Mesenchymal stem cell (in vitro differentiated cells and primary cell): ENCODE results near the gene KLF11.
A peak's percentile ranks its signal among the peaks of the same experiment; 100 is the strongest.

ENCODE experiments used
- DNase-seq: peaks from one replicate; pipeline ENCODE4 v3.0.0-alpha.2; 2013
- H2AFZ ChIP-seq: one replicate; pipeline ENCODE4 v1.6.1; 2013; ENCODE audit warnings: low read depth, mild to moderate bottlenecking, control low read depth, inconsistent platforms, low read length, moderate library complexity
- H2AK5ac ChIP-seq: 2 replicates; pipeline ENCODE4 v1.6.1; 2013; ENCODE audit warnings: low read length, moderate library complexity, mild to moderate bottlenecking, inconsistent platforms; ENCODE audit not compliant: severe bottlenecking
- H2BK120ac ChIP-seq: one replicate; pipeline ENCODE4 v1.6.1; 2013; ENCODE audit warnings: low read depth, mild to moderate bottlenecking, inconsistent platforms, low read length, moderate library complexity
- H2BK12ac ChIP-seq, 2 experiments: one replicate each; pipeline ENCODE4 v1.6.1; 2013; ENCODE audit warnings: inconsistent platforms in 2 of 2, low read length in 2 of 2, mild to moderate bottlenecking in 2 of 2, moderate library complexity in 2 of 2, control low read depth in 1 of 2
- H2BK15ac ChIP-seq: one replicate; pipeline ENCODE4 v1.6.1; 2013; ENCODE audit warnings: mild to moderate bottlenecking, low read depth, inconsistent platforms; ENCODE audit not compliant: poor library complexity, severe bottlenecking
- H2BK5ac ChIP-seq: 2 replicates; pipeline ENCODE4 v1.6.1; 2013; ENCODE audit warnings: low read depth, mild to moderate bottlenecking, low read length, control low read depth, inconsistent platforms; ENCODE audit not compliant: poor library complexity, severe bottlenecking
- H3K14ac ChIP-seq, 2 experiments: one replicate each; pipeline ENCODE4 v1.6.1; 2013; ENCODE audit warnings: inconsistent platforms in 2 of 2, low read length in 2 of 2, control low read depth in 1 of 2, mild to moderate bottlenecking in 1 of 2, moderate library complexity in 1 of 2
- H3K18ac ChIP-seq, 2 experiments: one replicate each; pipeline ENCODE4 v1.6.1; 2013; ENCODE audit warnings: inconsistent platforms in 2 of 2, low read length in 2 of 2, control low read depth in 1 of 2, low read depth in 1 of 2, mild to moderate bottlenecking in 1 of 2
- H3K23ac ChIP-seq, 2 experiments: one replicate each; pipeline ENCODE4 v1.6.1; 2013; ENCODE audit warnings: inconsistent platforms in 2 of 2, low read length in 2 of 2, mild to moderate bottlenecking in 2 of 2, moderate library complexity in 2 of 2, control low read depth in 1 of 2
- H3K27ac ChIP-seq: 2 replicates; pipeline ENCODE4 v1.5.1; 2013; ENCODE audit warnings: mild to moderate bottlenecking, moderate library complexity, low read length, control low read depth, inconsistent platforms; ENCODE audit not compliant: poor library complexity, severe bottlenecking
- H3K27me3 ChIP-seq, 2 experiments: 2 replicates each; pipeline versions ENCODE4 v1.6.1 to v1.7.0; 2013; ENCODE audit warnings: low read length in 2 of 2, mild to moderate bottlenecking in 2 of 2, moderate library complexity in 2 of 2, control low read depth in 1 of 2, inconsistent platforms in 1 of 2; ENCODE audit not compliant: control insufficient read depth in 1 of 2, insufficient read depth in 1 of 2
- H3K36me3 ChIP-seq, 2 experiments: 2 replicates each; pipeline versions ENCODE4 v1.6.1 to v1.7.0; 2013; ENCODE audit warnings: low read length in 2 of 2, control low read depth in 1 of 2, inconsistent platforms in 1 of 2, low read depth in 1 of 2, mild to moderate bottlenecking in 1 of 2; ENCODE audit not compliant: insufficient read depth in 2 of 2, control insufficient read depth in 1 of 2
- H3K4ac ChIP-seq, 2 experiments: one replicate each; pipeline ENCODE4 v1.6.1; 2013; ENCODE audit warnings: inconsistent platforms in 2 of 2, low read length in 2 of 2, mild to moderate bottlenecking in 2 of 2, moderate library complexity in 2 of 2, control low read depth in 1 of 2, low read depth in 1 of 2
- H3K4me1 ChIP-seq: 2 replicates; pipeline ENCODE4 v1.6.1; 2013; ENCODE audit warnings: low read depth, low read length, control low read depth; ENCODE audit not compliant: control insufficient read depth, insufficient read depth
- H3K4me2 ChIP-seq: 2 replicates; pipeline ENCODE4 v1.6.1; 2013; ENCODE audit warnings: low read length, mild to moderate bottlenecking, inconsistent platforms; ENCODE audit not compliant: poor library complexity, severe bottlenecking
- H3K4me3 ChIP-seq, 2 experiments: 2 replicates each; pipeline versions ENCODE4 v1.5.1 to v1.7.0; 2013; ENCODE audit warnings: low read length in 2 of 2, mild to moderate bottlenecking in 2 of 2, control low read depth in 1 of 2, low read depth in 1 of 2; ENCODE audit not compliant: insufficient read depth in 1 of 2
- H3K79me1 ChIP-seq: replicated peaks from 2 replicates; pipeline ENCODE4 v1.6.1; 2013; ENCODE audit warnings: mild to moderate bottlenecking, control low read depth, low read length, inconsistent platforms; ENCODE audit not compliant: poor library complexity, severe bottlenecking
- H3K9ac ChIP-seq: 2 replicates; pipeline ENCODE4 v1.7.0; 2013; ENCODE audit warnings: mild to moderate bottlenecking, low read length, moderate library complexity
- H3K9me3 ChIP-seq: 2 replicates; pipeline ENCODE4 v1.7.0; 2013; ENCODE audit warnings: mild to moderate bottlenecking, low read length; ENCODE audit not compliant: control insufficient read depth
- H4K8ac ChIP-seq: one replicate; pipeline ENCODE4 v1.6.1; 2013; ENCODE audit warnings: inconsistent platforms, mild to moderate bottlenecking, low read length, moderate library complexity
- H4K91ac ChIP-seq: one replicate; pipeline ENCODE4 v1.6.1; 2013; ENCODE audit warnings: mild to moderate bottlenecking, low read length, inconsistent platforms
- WGBS: methylation state at CpG from one replicate; pipeline ENCODE4 v1.1.7; 2013; ENCODE audit warnings: mixed read lengths; 5-methylcytosine and 5-hydroxymethylcytosine counted together

Gene KLF11

GRCh38 chr2:10054424-10054823, 11.1 kb downstream of the KLF11 start:
- H4K91ac ChIP-seq: no peak overlapping the region
- DNase-seq: no peak

GRCh38 chr2:10054976-10055375, 11.6 kb downstream of the KLF11 start:
- H3K36me3 ChIP-seq: peaks cover 33 to 40% of the 10 kb centered on the region in 2 experiments
- H3K27ac ChIP-seq: no peak overlapping the region
- WGBS: 95% methylated on average over 5 of the region's 7 CpGs
- no peak overlapping the region for H3K4me3 ChIP-seq
- no peak overlapping the region for H2BK120ac ChIP-seq
- H3K18ac ChIP-seq: no peak overlapping the region
- peaks cover 18% of the 10 kb centered on the region for H3K4me1 ChIP-seq
- no peak overlapping the region for H2AFZ ChIP-seq
- peaks cover 0 to 4% of the 10 kb centered on the region in 2 experiments for H3K27me3 ChIP-seq
- H3K9ac ChIP-seq: no peak overlapping the region
- no peak overlapping the region for H2BK15ac ChIP-seq
- H3K4ac ChIP-seq: no peak overlapping the region
- H3K79me1 ChIP-seq: peaks cover 8% of the 10 kb centered on the region
- H2BK12ac ChIP-seq: no peak overlapping the region
- no peak overlapping the region for H3K14ac ChIP-seq
- no peak overlapping the region for H2BK5ac ChIP-seq
- no peak for DNase-seq
- H4K91ac ChIP-seq: no peak overlapping the region
- H3K4me2 ChIP-seq: no peak overlapping the region
- H3K23ac ChIP-seq: no peak overlapping the region
- H2AK5ac ChIP-seq: no peak overlapping the region
- H3K9me3 ChIP-seq: no peaks in the 10 kb centered on the region
- H4K8ac ChIP-seq: no peak overlapping the region

More at GRCh38 chr2:10054424-10054823, 11.1 kb downstream of the KLF11 start:
- Histone ChIP-seq H3K4ac (no peak overlapping the region), H3K36me3 (peaks cover 30 to 45% of the 10 kb centered on the region in 2 experiments), H2BK15ac (no peak overlapping the region), H3K9ac (no peak overlapping the region), H2AK5ac (no peak overlapping the region), H3K27me3 (no peaks in the 10 kb centered on the region), H3K27ac (no peak overlapping the region), H2BK120ac (no peak overlapping the region), H4K8ac (no peak overlapping the region), H2BK5ac (no peak overlapping the region), H3K9me3 (no peaks in the 10 kb centered on the region), H2AFZ (no peak overlapping the region), H3K18ac (no peak overlapping the region), H3K79me1 (peaks cover 12% of the 10 kb centered on the region), H2BK12ac (no peak overlapping the region), H3K4me3 (no peak overlapping the region), H3K4me1 (peaks cover 18% of the 10 kb centered on the region), H3K14ac (no peak overlapping the region), H3K23ac (no peak overlapping the region), H3K4me2 (no peak overlapping the region)
- WGBS: 79% methylated on average over 5 of the region's 7 CpGs

GRCh38 chr2:10056439-10056838, 13.1 kb downstream of the KLF11 start:
- Histone ChIP-seq H3K27me3 (peaks cover 0 to 13% of the 10 kb centered on the region in 2 experiments), H3K9ac (no peak overlapping the region), H3K4me3 (no peak overlapping the region), H2BK5ac (no peak overlapping the region), H2BK12ac (peak overlapping the region in 1 of 2 experiments; percentile 85), H3K27ac (no peak overlapping the region), H3K4me1 (peaks cover 21% of the 10 kb centered on the region), H3K14ac (no peak overlapping the region), H2BK15ac (no peak overlapping the region), H3K36me3 (peaks cover 37 to 44% of the 10 kb centered on the region in 2 experiments), H3K23ac (no peak overlapping the region), H3K18ac (peak overlapping the region in 1 of 2 experiments; percentile 31), H2BK120ac (no peak overlapping the region), H2AFZ (no peak overlapping the region), H4K8ac (peak overlapping the region; percentile 63), H3K9me3 (no peaks in the 10 kb centered on the region), H3K79me1 (peaks cover 9% of the 10 kb centered on the region), H3K4me2 (no peak overlapping the region), H2AK5ac (no peak overlapping the region), H4K91ac (peak overlapping the region; percentile 45), H3K4ac (peak overlapping the region in 1 of 2 experiments; percentile 77)
- no peak for DNase-seq
- WGBS: 78% methylated on average over 11 of the region's 11 CpGs

DNA sequence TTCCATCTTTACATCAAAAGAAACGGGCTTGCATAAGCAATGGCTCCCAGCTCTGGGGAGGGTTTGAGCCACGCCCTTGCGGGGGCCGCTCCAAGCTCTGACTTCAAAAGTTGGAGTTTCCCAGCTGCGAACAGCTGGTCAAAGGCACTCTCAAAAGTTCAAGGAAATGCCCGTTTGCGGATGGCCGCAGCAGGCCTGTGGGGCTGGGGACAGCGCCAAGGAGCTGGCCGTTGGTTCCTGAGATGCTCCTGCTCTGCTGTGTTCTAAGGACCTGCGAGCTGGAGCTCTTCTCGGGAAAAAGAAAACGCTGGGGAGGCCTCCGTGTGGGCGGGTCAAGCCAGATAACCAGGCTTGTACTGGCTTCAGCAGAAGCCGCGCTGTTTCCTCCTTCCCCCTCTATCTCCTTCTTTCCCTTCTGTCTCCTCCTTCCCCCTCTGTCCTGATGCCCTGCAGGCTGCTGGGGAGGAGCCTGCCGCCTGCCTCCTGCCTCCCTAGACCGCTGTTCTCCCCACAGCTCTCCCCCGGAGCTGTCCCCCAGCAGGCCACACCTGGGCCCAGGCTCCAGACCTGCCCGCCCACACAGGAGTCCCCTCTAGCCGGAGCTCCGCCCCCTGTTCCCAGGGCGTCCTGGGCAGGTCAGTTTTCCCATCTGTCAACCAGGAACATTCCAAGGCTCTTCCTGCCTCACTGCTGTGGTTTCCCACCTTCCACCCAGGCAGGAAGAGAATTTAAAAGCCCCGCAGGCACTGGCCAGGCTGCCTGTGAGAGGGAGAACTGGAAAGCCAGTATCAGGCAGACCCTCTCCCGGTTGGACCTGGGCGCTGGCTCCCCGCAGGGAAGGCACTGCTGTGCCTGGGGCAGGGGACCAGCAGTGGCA, 14.1 kb downstream of the KLF11 start:
- 8% methylated on average over 28 of the region's 28 CpGs for WGBS
- DNase-seq: peak; percentile 90
- H2BK5ac ChIP-seq: no peak overlapping the region

More for the DNA sequence above, 14.1 kb downstream of the KLF11 start:
- H3K4me3 ChIP-seq: peak overlapping the region; percentile 23 to 50
- peak overlapping the region; percentile 41 for H3K4me2 ChIP-seq
- H3K9me3 ChIP-seq: no peaks in the 10 kb centered on the region
- peak overlapping the region; percentile 52 for H4K91ac ChIP-seq
- peak overlapping the region; percentile 67 for H3K9ac ChIP-seq
- H3K23ac ChIP-seq: no peak overlapping the region
- H3K79me1 ChIP-seq: peaks cover 6% of the 10 kb centered on the region
- peak overlapping the region; percentile 80 for H2BK15ac ChIP-seq
- no peak overlapping the region for H2BK12ac ChIP-seq
- peak overlapping the region; percentile 60 for H2AFZ ChIP-seq
- H2AK5ac ChIP-seq: peak overlapping the region; percentile 9
- no peak overlapping the region for H2BK120ac ChIP-seq
- peaks cover 0 to 18% of the 10 kb centered on the region in 2 experiments for H3K27me3 ChIP-seq
- H3K18ac ChIP-seq: peak overlapping the region; percentile 48 to 73
- H4K8ac ChIP-seq: peak overlapping the region; percentile 92
- H3K4me1 ChIP-seq: peaks cover 20% of the 10 kb centered on the region
- peaks cover 30 to 45% of the 10 kb centered on the region in 2 experiments for H3K36me3 ChIP-seq
- H3K4ac ChIP-seq: peak overlapping the region; percentile 60 to 62
- H3K14ac ChIP-seq: peak overlapping the region in 1 of 2 experiments; percentile 4
- H3K27ac ChIP-seq: peak overlapping the region; percentile 71
